Measurements from ENCODE around the gene LGR6. TPM values are rescaled to one million over a fixed set of nuclear protein-coding genes. Genes with fewer than 3 reads are reported as not detected.

Gene LGR6
- total RNA-seq, 1 experiment from 2014 or later: 1.0 TPM

- no peak for TF ChIP-seq CTCF (conservative IDR thresholded peaks at IDR 0.05)
- DNase-seq: no peak
- no peak overlapping the region for H2BK120ac ChIP-seq (ENCODE audit: low read depth, low read length, poor library complexity, severe bottlenecking)
- Mint-ChIP-seq H3K4me1 (peaks cover 17 to 21% of the 10 kb centered on the region in 2 experiments), H3K27ac (no peak overlapping the region), H3K27me3 (ENCODE audit: low read depth) (peaks cover 10% of the 10 kb centered on the region), H3K36me3 (ENCODE audit: insufficient read depth in 1 of 3, low read depth in 3 of 3) (no peaks in the 10 kb centered on the region; a peak in 1 of 7 replicates), H3K4me3 (no peak overlapping the region), H3K9me3 (no peaks in the 10 kb centered on the region)
- no peak overlapping the region for H4K8ac ChIP-seq (replicated peaks; ENCODE audit: insufficient read length, low read depth, low read length)
- no peak overlapping the region for H4K91ac ChIP-seq (ENCODE audit: insufficient read length, low read depth, low read length)
- no peak overlapping the region for H3K9ac ChIP-seq (ENCODE audit: extremely low read depth, insufficient read length, low read length)
- H3K23me2 ChIP-seq (ENCODE audit: insufficient read length, low read depth, low read length, poor library complexity, severe bottlenecking): no peaks in the 10 kb centered on the region
- H3T11ph ChIP-seq (ENCODE audit: low read length): no peak overlapping the region
- H3K14ac ChIP-seq (ENCODE audit: insufficient read depth, low read length): no peak overlapping the region
- no peak overlapping the region for H3K18ac ChIP-seq (ENCODE audit: insufficient read length, low read depth, low read length)
- H3K4me2 ChIP-seq (ENCODE audit: insufficient read depth, insufficient read length, low read length): no peak overlapping the region
- H2BK12ac ChIP-seq (ENCODE audit: insufficient read length, low read depth, low read length): no peak overlapping the region
- no peaks in the 10 kb centered on the region for H3K27me3 ChIP-seq (ENCODE audit: insufficient read depth, low read length)
- no peaks in the 10 kb centered on the region for H3K79me1 ChIP-seq (ENCODE audit: insufficient read depth, low read depth, low read length, poor library complexity, severe bottlenecking)
- H2AFZ ChIP-seq (ENCODE audit: low read length): no peak overlapping the region
- no peak overlapping the region for H3K27ac ChIP-seq (ENCODE audit: insufficient read length, low read depth, low read length)
- no peak overlapping the region for H3K56ac ChIP-seq (ENCODE audit: insufficient read length, low read depth, low read length)
- H4K20me1 ChIP-seq (ENCODE audit: control insufficient read depth, insufficient read depth, insufficient read length): no peaks in the 10 kb centered on the region
- no CpG with 5 or more reads among the region's 2 CpGs for WGBS (ENCODE audit: extremely low coverage, insufficient read length, low lambda C conversion rate)
- no peak overlapping the region for H3K4ac ChIP-seq (ENCODE audit: low read depth, low read length)
- H2AK5ac ChIP-seq (ENCODE audit: insufficient read length, low read length): no peak overlapping the region
- no peaks in the 10 kb centered on the region for H3K9me3 ChIP-seq (ENCODE audit: control insufficient read depth, low read depth, low read length)
- H3K23ac ChIP-seq (ENCODE audit: insufficient read length, low read depth, low read length): no peak overlapping the region
- H2BK5ac ChIP-seq (ENCODE audit: insufficient read length, low read length): no peak overlapping the region
- H4K5ac ChIP-seq (ENCODE audit: insufficient read length, low read depth, low read length): no peak overlapping the region
- peaks cover 3% of the 10 kb centered on the region; the same call in 1 of the 2 replicates for H3K4me1 ChIP-seq (ENCODE audit: insufficient read depth, low read length)
- H3K79me2 ChIP-seq (ENCODE audit: insufficient read depth, low read length): no peaks in the 10 kb centered on the region
- no peak overlapping the region for H2BK20ac ChIP-seq (ENCODE audit: low read depth, low read length, poor library complexity, severe bottlenecking)
- H2BK15ac ChIP-seq (ENCODE audit: low read depth, low read length): no peak overlapping the region
These were observed 86.2 kb downstream of the LGR6 start for GRCh38 chr1:202279806-202280205.

Data from H9 (cell line).